GM19035 (cell line): Measurements from ENCODE around the gene C19orf81.

Source experiments
- ATAC-seq: cut with Tn5 transposase; IDR thresholded peaks from one replicate; pipeline ENCODE4 v1.9.1; 2021; ENCODE audit not compliant: unreplicated experiment

C19orf81 gene

GRCh38 chr19:50629194-50629593 lies 20.1 kb upstream of the C19orf81 start:
- ATAC-seq: no peak

- no peak for ATAC-seq
These were observed 19.4 kb upstream of the C19orf81 start for GRCh38 chr19:50629801-50630200.

GRCh38 chr19:50632151-50632835 lies 17.0 kb upstream of the C19orf81 start:
- ATAC-seq: no peak

- ATAC-seq: no peak
These were observed 15.9 kb upstream of the C19orf81 start for GRCh38 chr19:50633359-50633758.

GRCh38 chr19:50633973-50634372 lies 15.3 kb upstream of the C19orf81 start:
- no peak for ATAC-seq

- no peak for ATAC-seq
These were observed 12.7 kb upstream of the C19orf81 start for GRCh38 chr19:50636317-50637085.

GRCh38 chr19:50638600-50638999 lies 10.6 kb upstream of the C19orf81 start:
- no peak for ATAC-seq

- no peak for ATAC-seq
These were observed 9.8 kb upstream of the C19orf81 start, which contains the start of gene SYT3 for GRCh38 chr19:50639121-50640112. Gene SYT3, minus strand, starts transcription at chr19:50639881. Its CDS starts 2,470 bp downstream, at chr19:50637411.

GRCh38 chr19:50640368-50640767 lies 8.9 kb upstream of the C19orf81 start:
- ATAC-seq: no peak

GRCh38 chr19:50644315-50644915 lies 4.8 kb upstream of the C19orf81 start:
- ATAC-seq: no peak

GRCh38 chr19:50645107-50645506 lies 4.1 kb upstream of the C19orf81 start:
- ATAC-seq: no peak

- ATAC-seq: no peak
These were observed 3.0 kb upstream of the C19orf81 start for GRCh38 chr19:50646074-50646807.

- ATAC-seq: no peak
These were observed 1.2 kb upstream of the C19orf81 start for GRCh38 chr19:50647879-50648615.

- no peak for ATAC-seq
These were observed 586 bp upstream of the C19orf81 start for GRCh38 chr19:50648659-50649058.

- no peak for ATAC-seq
These were observed 1.9 kb downstream of the C19orf81 start for GRCh38 chr19:50651174-50651573.

- no peak for ATAC-seq
These were observed 3.5 kb downstream of the C19orf81 start for GRCh38 chr19:50652722-50653121.

GRCh38 chr19:50654882-50655281 lies 5.6 kb downstream of the C19orf81 start:
- ATAC-seq: no peak

GRCh38 chr19:50657222-50657669 lies 8.0 kb downstream of the C19orf81 start:
- ATAC-seq: no peak

- ATAC-seq: peak; percentile 67
These were observed 8.6 kb downstream of the C19orf81 start for GRCh38 chr19:50657712-50658440.
